Measurements from ENCODE around the gene ABL2.

- TF ChIP-seq, protein P1, sequence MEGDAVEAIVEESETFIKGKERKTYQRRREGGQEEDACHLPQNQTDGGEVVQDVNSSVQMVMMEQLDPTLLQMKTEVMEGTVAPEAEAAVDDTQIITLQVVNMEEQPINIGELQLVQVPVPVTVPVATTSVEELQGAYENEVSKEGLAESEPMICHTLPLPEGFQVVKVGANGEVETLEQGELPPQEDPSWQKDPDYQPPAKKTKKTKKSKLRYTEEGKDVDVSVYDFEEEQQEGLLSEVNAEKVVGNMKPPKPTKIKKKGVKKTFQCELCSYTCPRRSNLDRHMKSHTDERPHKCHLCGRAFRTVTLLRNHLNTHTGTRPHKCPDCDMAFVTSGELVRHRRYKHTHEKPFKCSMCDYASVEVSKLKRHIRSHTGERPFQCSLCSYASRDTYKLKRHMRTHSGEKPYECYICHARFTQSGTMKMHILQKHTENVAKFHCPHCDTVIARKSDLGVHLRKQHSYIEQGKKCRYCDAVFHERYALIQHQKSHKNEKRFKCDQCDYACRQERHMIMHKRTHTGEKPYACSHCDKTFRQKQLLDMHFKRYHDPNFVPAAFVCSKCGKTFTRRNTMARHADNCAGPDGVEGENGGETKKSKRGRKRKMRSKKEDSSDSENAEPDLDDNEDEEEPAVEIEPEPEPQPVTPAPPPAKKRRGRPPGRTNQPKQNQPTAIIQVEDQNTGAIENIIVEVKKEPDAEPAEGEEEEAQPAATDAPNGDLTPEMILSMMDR (IDR thresholded peaks at IDR 0.05; ENCODE audit: extremely low read depth in 1 of 2, insufficient read depth in 1 of 2, low read depth in 1 of 2, low read length in 2 of 2) = no peak
- TF ChIP-seq EZH2 (IDR thresholded peaks at IDR 0.05; ENCODE audit: borderline replicate concordance, low read depth, low read length, severe bottlenecking) = no peak
- no peak for TF ChIP-seq POLR2AphosphoS5 (IDR thresholded peaks at IDR 0.05; ENCODE audit: insufficient read depth, low read depth, low read length)
- no peak for TF ChIP-seq POLR2A (IDR thresholded peaks at IDR 0.05; ENCODE audit: low read depth, low read length)
- no peak for TF ChIP-seq JUN (IDR thresholded peaks at IDR 0.05; ENCODE audit: borderline replicate concordance, insufficient read depth, insufficient read length, low read depth)
- TF ChIP-seq, protein P2, sequence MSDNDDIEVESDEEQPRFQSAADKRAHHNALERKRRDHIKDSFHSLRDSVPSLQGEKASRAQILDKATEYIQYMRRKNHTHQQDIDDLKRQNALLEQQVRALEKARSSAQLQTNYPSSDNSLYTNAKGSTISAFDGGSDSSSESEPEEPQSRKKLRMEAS (IDR thresholded peaks at IDR 0.05; ENCODE audit: insufficient read depth, insufficient read length) = no peak
These were observed 34.1 kb downstream of the ABL2 start for GRCh38 chr1:179195376-179195775.

All from endothelial cell of umbilical vein (primary cell).